ENCODE results near the gene FUT1. TPM values are rescaled to one million over a fixed set of nuclear protein-coding genes. Genes with fewer than 3 reads are reported as not detected.

FUT1 gene
- total and polyA plus RNA-seq, 7 experiments from 2014 or later, result 0.17 TPM; not detected in 6

DNA sequence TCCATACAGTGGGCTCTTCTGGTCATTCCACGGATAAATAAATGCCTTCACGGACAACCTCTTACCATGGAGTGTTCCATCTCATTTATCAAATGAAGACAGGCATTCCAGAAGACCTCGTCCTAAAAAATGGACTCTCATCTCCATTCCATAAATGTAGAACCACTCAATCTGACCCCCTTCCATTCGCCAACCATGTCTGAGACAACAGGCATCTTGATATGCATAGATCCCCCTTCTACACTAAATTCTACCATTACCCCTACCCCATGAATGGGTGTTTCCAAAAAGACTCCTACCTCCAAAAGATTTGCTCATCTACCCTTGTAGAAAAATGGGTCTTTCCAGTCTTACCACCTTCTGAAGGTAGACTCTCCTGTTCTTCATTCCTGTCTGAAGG is 21.0 kb downstream of the FUT1 start:
- intact Hi-C loops (cut with micrococcal nuclease), result no loop called here

GRCh38 chr19:48728911-48729664 is 23.4 kb downstream of the FUT1 start:
- Histone ChIP-seq H3K27me3 (ENCODE audit: control insufficient read depth in 2 of 2, insufficient read depth in 2 of 2, low read length in 2 of 2) (no peaks in the 10 kb centered on the region), H3K4me1 (ENCODE audit: control insufficient read depth in 2 of 2, insufficient read depth in 2 of 2, low read length in 2 of 2) (peaks cover 0 to 19% of the 10 kb centered on the region in 2 donors), H3K27ac (ENCODE audit: low read depth, low read length) (no peak overlapping the region), H3K4me3 (ENCODE audit: low read length) (no peak overlapping the region), H3K9me3 (ENCODE audit: control insufficient read depth in 2 of 3, low read length in 3 of 3) (peaks cover 0 to 10% (median 0%) of the 10 kb centered on the region in 3 experiments), H3K36me3 (ENCODE audit: control insufficient read depth in 2 of 3, insufficient read depth in 3 of 3, low read length in 3 of 3) (no peaks in the 10 kb centered on the region)
- ATAC-seq (no peak), DNase-seq (no peak)
- no peak overlapping the region for H3K4me3 Mint-ChIP-seq
- H3K4me1 Mint-ChIP-seq, result peaks cover 19 to 28% (median 26%) of the 10 kb centered on the region in 7 donors
- CTCF ChIA-PET, result no interaction called here
- H3K27me3 Mint-ChIP-seq, result peaks cover 0 to 9% (median 0%) of the 10 kb centered on the region in 5 donors
- POLR2A ChIA-PET, result no interaction called here
- intact Hi-C loops (cut with micrococcal nuclease), result loop anchor here in 1 of 2 donors (10.0 kb wide), 1 partner anchor 1146 kb away; the partner anchor contains the start of genes AKT1S1 and TBC1D17
- no peak overlapping the region for H3K27ac Mint-ChIP-seq
- H3K36me3 Mint-ChIP-seq, result peaks cover 9 to 29% (median 21%) of the 10 kb centered on the region in 5 donors
- H3K9me3 Mint-ChIP-seq, result peaks cover 0 to 25% (median 15%) of the 10 kb centered on the region in 11 donors

More for the DNA sequence above, 21.0 kb downstream of the FUT1 start:
- no peaks in the 10 kb centered on the region for H3K27me3 ChIP-seq (ENCODE audit: control insufficient read depth in 2 of 2, insufficient read depth in 2 of 2, low read length in 2 of 2)
- Mint-ChIP-seq H3K4me3 (no peak overlapping the region), H3K9me3 (peaks cover 0 to 13% (median 3%) of the 10 kb centered on the region in 11 donors), H3K27ac (peak overlapping the region in 1 of 9 donors; percentile 7), H3K36me3 (peaks cover 3 to 15% (median 9%) of the 10 kb centered on the region in 5 donors), H3K27me3 (peaks cover 0 to 9% (median 0%) of the 10 kb centered on the region in 5 donors), H3K4me1 (peaks cover 5 to 12% (median 9%) of the 10 kb centered on the region in 7 donors)
- no peaks in the 10 kb centered on the region for H3K36me3 ChIP-seq (ENCODE audit: control insufficient read depth in 2 of 3, insufficient read depth in 3 of 3, low read length in 3 of 3)
- ATAC-seq (no peak), DNase-seq (no peak)
- H3K9me3 ChIP-seq (ENCODE audit: control insufficient read depth in 2 of 3, low read length in 3 of 3), result peaks cover 0 to 8% (median 0%) of the 10 kb centered on the region in 3 experiments
- no peak overlapping the region for H3K4me3 ChIP-seq (ENCODE audit: low read length)
- ChIA-PET POLR2A (no interaction called here), CTCF (no interaction called here)
- peaks cover 0 to 6% of the 10 kb centered on the region in 2 donors for H3K4me1 ChIP-seq (ENCODE audit: control insufficient read depth in 2 of 2, insufficient read depth in 2 of 2, low read length in 2 of 2)
- H3K27ac ChIP-seq (ENCODE audit: low read depth, low read length), result no peak overlapping the region

DNA sequence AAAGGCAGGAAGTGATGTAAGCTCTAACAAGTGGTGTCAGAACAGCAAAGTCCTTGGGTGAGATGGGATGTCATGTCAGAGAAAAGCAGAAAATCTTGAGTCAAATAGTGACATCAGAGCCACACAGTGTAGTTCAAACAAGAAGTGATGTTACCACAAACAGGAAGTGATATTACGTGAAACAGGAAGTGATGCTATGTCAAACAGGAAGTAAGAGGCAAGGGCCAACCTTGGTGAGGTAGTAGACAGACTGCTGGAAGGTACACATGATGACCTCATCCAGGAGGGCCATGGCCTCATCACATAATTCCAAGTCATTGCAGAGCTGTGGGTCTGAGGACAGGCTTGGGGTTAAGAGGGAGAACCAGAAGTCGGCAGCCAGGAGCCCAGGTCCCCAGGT is 25.9 kb downstream of the FUT1 start:
- ChIA-PET POLR2A (interaction anchor here (1.2 to 3.3 kb wide), 3 partner anchors 10 to 13 kb away, joined by 4 to 21 read pairs (median 9); no protein-coding TSS in a partner anchor), CTCF (no interaction called here)
- DNase-seq, result peak in 6 of 9 donors; percentile 44 to 74 (median 64)
- no peaks in the 10 kb centered on the region for H3K27me3 ChIP-seq (ENCODE audit: control insufficient read depth in 2 of 2, insufficient read depth in 2 of 2, low read length in 2 of 2)
- intact Hi-C loops (cut with micrococcal nuclease), result loop anchor here in 1 of 2 donors (10.0 kb wide), 1 partner anchor 1148 kb away; the partner anchor contains the start of genes AKT1S1 and TBC1D17
- H3K27ac ChIP-seq (ENCODE audit: low read depth, low read length), result no peak overlapping the region
- peaks cover 0 to 23% of the 10 kb centered on the region in 2 donors for H3K4me1 ChIP-seq (ENCODE audit: control insufficient read depth in 2 of 2, insufficient read depth in 2 of 2, low read length in 2 of 2)
- H3K9me3 ChIP-seq (ENCODE audit: control insufficient read depth in 2 of 3, low read length in 3 of 3), result peaks cover 0 to 10% (median 0%) of the 10 kb centered on the region in 3 experiments
- H3K4me3 Mint-ChIP-seq, result peak overlapping the region in 8 of 10 donors; percentile 19 to 66 (median 52)
- no peaks in the 10 kb centered on the region for H3K36me3 ChIP-seq (ENCODE audit: control insufficient read depth in 2 of 3, insufficient read depth in 3 of 3, low read length in 3 of 3)
- H3K9me3 Mint-ChIP-seq, result peaks cover 0 to 24% (median 15%) of the 10 kb centered on the region in 11 donors
- no peak overlapping the region for H3K4me3 ChIP-seq (ENCODE audit: low read length)
- H3K27me3 Mint-ChIP-seq, result peaks cover 0 to 4% (median 0%) of the 10 kb centered on the region in 5 donors
- H3K4me1 Mint-ChIP-seq, result peaks cover 21 to 35% (median 26%) of the 10 kb centered on the region in 7 donors
- H3K27ac Mint-ChIP-seq, result peak overlapping the region; percentile 67 to 97 (median 88)
- ATAC-seq, result peak; percentile 77
- H3K36me3 Mint-ChIP-seq, result peaks cover 9 to 28% (median 19%) of the 10 kb centered on the region in 5 donors

DNA sequence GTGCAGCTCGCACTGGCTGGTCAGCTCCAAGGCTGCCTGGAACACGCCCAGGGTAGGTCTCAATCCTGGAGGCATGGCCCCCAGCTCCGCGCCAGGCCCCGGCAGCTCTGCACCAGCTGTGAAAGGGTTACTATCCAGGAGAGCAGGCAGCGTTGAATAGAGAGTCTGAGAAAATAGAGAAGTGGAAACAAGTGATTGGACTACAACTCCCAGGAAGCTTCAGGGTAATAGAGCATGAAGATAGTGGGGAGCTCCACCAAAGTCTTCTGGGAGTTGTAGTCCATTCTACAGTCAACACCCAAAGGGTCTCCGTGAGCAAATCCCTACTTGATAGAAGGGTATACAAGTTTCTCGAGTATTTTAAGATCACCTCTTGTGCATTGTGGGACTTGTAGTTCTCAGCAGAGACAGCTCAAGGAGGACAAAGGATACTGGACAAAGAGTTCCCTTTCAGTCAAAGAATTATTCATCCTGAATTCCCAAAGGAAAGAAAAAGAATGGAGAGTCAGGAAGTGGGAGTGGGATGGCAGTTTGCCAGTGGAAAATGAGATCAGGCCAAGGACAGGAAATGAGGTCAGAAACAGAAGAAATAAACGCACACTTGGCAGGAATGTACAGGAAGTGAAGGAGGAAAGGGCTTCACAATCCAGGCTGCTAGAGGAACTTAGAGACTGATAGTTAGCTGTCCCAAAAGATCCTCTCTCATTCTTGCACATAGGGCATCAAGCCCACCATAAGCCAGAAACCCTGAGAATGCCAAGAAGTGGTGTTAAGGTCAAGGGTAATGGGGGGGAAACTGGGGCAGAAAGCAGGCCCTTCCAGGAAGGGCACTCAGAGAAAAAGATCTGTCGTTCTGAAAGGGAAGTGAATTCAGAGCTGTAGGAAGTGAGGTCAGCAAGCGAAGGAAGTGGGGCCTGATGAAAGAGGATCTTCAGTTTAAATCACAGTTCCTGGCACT is 27.4 kb downstream of the FUT1 start:
- Histone ChIP-seq H3K27me3 (ENCODE audit: control insufficient read depth in 2 of 2, insufficient read depth in 2 of 2, low read length in 2 of 2) (no peaks in the 10 kb centered on the region), H3K36me3 (ENCODE audit: control insufficient read depth in 2 of 3, insufficient read depth in 3 of 3, low read length in 3 of 3) (no peaks in the 10 kb centered on the region), H3K9me3 (ENCODE audit: control insufficient read depth in 2 of 3, low read length in 3 of 3) (peaks cover 0 to 10% (median 0%) of the 10 kb centered on the region in 3 experiments), H3K27ac (ENCODE audit: low read depth, low read length) (peak overlapping the region; percentile 39), H3K4me1 (ENCODE audit: control insufficient read depth in 2 of 2, insufficient read depth in 2 of 2, low read length in 2 of 2) (peaks cover 5 to 27% of the 10 kb centered on the region in 2 donors), H3K4me3 (ENCODE audit: low read length) (no peak overlapping the region)
- peak; percentile 61 for ATAC-seq
- Mint-ChIP-seq H3K27ac (peak overlapping the region; percentile 91 to 97 (median 93)), H3K4me1 (peaks cover 28 to 45% (median 37%) of the 10 kb centered on the region in 7 donors), H3K9me3 (peaks cover 0 to 20% (median 15%) of the 10 kb centered on the region in 11 donors), H3K36me3 (peaks cover 9 to 21% (median 15%) of the 10 kb centered on the region in 5 donors), H3K4me3 (peak overlapping the region; percentile 52 to 85 (median 70)), H3K27me3 (no peaks in the 10 kb centered on the region)
- ChIA-PET CTCF (interaction anchor here (1.4 kb wide), 1 partner anchor 268 kb away, joined by 3 read pairs; the partner anchor contains the start of genes GYS1 and RUVBL2), POLR2A (interaction anchor here (0.6 to 3.3 kb wide), 14 partner anchors 10 to 388 kb away, joined by 3 to 21 read pairs (median 4); partner anchors contain the start of genes BAX, CA11, GYS1 and IZUMO1)
- intact Hi-C loops (cut with micrococcal nuclease), result loop anchor here (1.0 to 10.0 kb wide), 5 partner anchors 11 to 1150 kb away; partner anchors contain the start of genes AKT1S1 (in 1 of the 2), HSD17B14 (in 1 of the 2) and TBC1D17 (in 1 of the 2)
- peak in 7 of 9 donors; percentile 60 to 78 (median 72) for DNase-seq

DNA sequence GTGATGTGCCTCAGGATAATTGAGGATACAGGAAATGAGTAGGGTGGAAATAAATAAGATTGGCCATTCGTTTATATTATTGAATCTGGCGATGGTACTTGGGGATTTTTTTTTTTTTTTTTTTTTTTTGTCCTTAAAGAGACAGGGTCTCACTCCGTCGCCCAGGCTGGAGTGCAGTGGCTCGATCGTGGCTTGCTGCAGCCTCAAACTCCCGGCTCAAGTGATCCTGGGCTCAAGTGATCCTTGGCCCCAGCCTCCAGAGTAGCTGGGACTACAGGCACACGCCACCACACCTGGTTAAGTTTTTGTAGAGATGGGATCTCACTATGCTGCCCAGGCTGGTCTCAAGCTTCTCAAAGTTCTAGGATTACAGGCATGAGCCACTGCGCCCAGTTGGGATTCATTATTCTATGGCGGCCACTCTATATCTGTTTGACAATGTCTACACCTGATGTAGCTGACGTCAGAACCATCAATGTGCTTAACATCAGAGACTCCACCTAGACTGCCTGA is 30.2 kb downstream of the FUT1 start:
- Histone ChIP-seq H3K27ac (ENCODE audit: low read depth, low read length) (no peak overlapping the region), H3K36me3 (ENCODE audit: control insufficient read depth in 2 of 3, insufficient read depth in 3 of 3, low read length in 3 of 3) (no peaks in the 10 kb centered on the region), H3K9me3 (ENCODE audit: control insufficient read depth in 2 of 3, low read length in 3 of 3) (peaks cover 0 to 9% (median 0%) of the 10 kb centered on the region in 3 experiments), H3K27me3 (ENCODE audit: control insufficient read depth in 2 of 2, insufficient read depth in 2 of 2, low read length in 2 of 2) (no peaks in the 10 kb centered on the region), H3K4me1 (ENCODE audit: control insufficient read depth in 2 of 2, insufficient read depth in 2 of 2, low read length in 2 of 2) (peaks cover 5 to 27% of the 10 kb centered on the region in 2 donors), H3K4me3 (ENCODE audit: low read length) (no peak overlapping the region)
- Mint-ChIP-seq H3K36me3 (peaks cover 9 to 17% (median 14%) of the 10 kb centered on the region in 5 donors), H3K9me3 (peaks cover 0 to 17% (median 15%) of the 10 kb centered on the region in 11 donors), H3K27me3 (no peaks in the 10 kb centered on the region), H3K4me1 (peaks cover 24 to 40% (median 35%) of the 10 kb centered on the region in 7 donors), H3K27ac (peak overlapping the region in 3 of 9 donors; percentile 28 to 84 (median 52)), H3K4me3 (peak overlapping the region in 3 of 10 donors; percentile 16 to 49 (median 27))
- ATAC-seq, result no peak
- DNase-seq, result no peak
- ChIA-PET POLR2A (no interaction called here), CTCF (no interaction called here)
- intact Hi-C loops (cut with micrococcal nuclease), result loop anchor here (5.0 to 10.0 kb wide), 3 partner anchors 115 to 1153 kb away; partner anchors contain the start of genes AKT1S1 (in 1 of the 2), HSD17B14 (in 1 of the 2) and TBC1D17 (in 1 of the 2)

All from naive thymus-derived CD4-positive, alpha-beta T cell (primary cell).